Thoracic aorta (tissue), 2 donors: ENCODE results near the gene KCND3. TPM values are rescaled to one million over a fixed set of nuclear protein-coding genes. Genes with fewer than 3 reads are reported as not detected.

Source experiments
- ATAC-seq: fragments of 150-250 bp; one replicate; pipeline ENCODE4 v1.8.0; 2017; ENCODE audit warnings: low read depth; ENCODE audit not compliant: insufficient number of reproducible peaks, low FRiP score
- DNase-seq: peaks from one replicate; pipeline ENCODE4 v3.0.0-alpha.2; 2020; ENCODE audit warnings: low spot score
- H3K27ac ChIP-seq, 2 donors: fragments of 200-600 bp; sonication (generic); 1 replicate in 1 of 2; 2 replicates in 1 of 2; pipeline ENCODE4 v1.5.1; 2016; ENCODE audit warnings: mild to moderate bottlenecking in 2 of 2, moderate library complexity in 2 of 2
- H3K27me3 ChIP-seq: fragments of 200-600 bp; sonication (generic); replicated peaks from 2 replicates; pipeline ENCODE4 v1.6.0; 2016; ENCODE audit warnings: mild to moderate bottlenecking; ENCODE audit not compliant: insufficient read depth
- H3K36me3 ChIP-seq: fragments of 200-600 bp; sonication (generic); one replicate; pipeline ENCODE4 v1.5.1; 2016
- H3K4me1 ChIP-seq, 2 donors: fragments of 200-600 bp; sonication (generic); 1 replicate in 1 of 2; 2 replicates in 1 of 2; pipeline versions ENCODE4 v1.5.1 to v1.6.0; 2016; ENCODE audit warnings: low read depth in 2 of 2, mild to moderate bottlenecking in 1 of 2; ENCODE audit not compliant: control insufficient read depth in 1 of 2
- H3K4me3 ChIP-seq: fragments of 200-600 bp; sonication (generic); 2 replicates; pipeline ENCODE4 v1.5.1; 2016; ENCODE audit warnings: mild to moderate bottlenecking
- H3K9me3 ChIP-seq: fragments of 200-600 bp; sonication (generic); 2 replicates; pipeline ENCODE4 v1.5.1; 2016
- CTCF ChIP-seq: fragments of 200-600 bp; sonication (generic); IDR thresholded peaks from one replicate; pipeline ENCODE4 v1.5.1; 2019; ENCODE audit warnings: antibody characterized with exemption
- total RNA-seq, 2 donors: library from RNA; depleted of rRNA; stranded (reverse); fragments of >200 nt; gene quantifications; one replicate each; pipeline versions ENCODE4 v1.1.0 to v1.2.3, GENCODE V29; 2016

Gene KCND3
- total RNA-seq, 2 donors from 2014 or later, result 12.3 to 16.6 TPM

GRCh38 chr1:111852261-111852721, 137.2 kb downstream of the KCND3 start:
- DNase-seq, result no peak

GRCh38 chr1:111851552-111851951, 137.9 kb downstream of the KCND3 start:
- ATAC-seq (no peak), DNase-seq (no peak)
- Histone ChIP-seq H3K4me3 (no peak overlapping the region), H3K36me3 (no peaks in the 10 kb centered on the region), H3K4me1 (no peaks in the 10 kb centered on the region), H3K27me3 (no peaks in the 10 kb centered on the region), H3K27ac (no peak overlapping the region), H3K9me3 (no peaks in the 10 kb centered on the region)
- no peak for TF ChIP-seq CTCF

More at GRCh38 chr1:111852261-111852721, 137.2 kb downstream of the KCND3 start:
- H3K4me3 ChIP-seq, result no peak overlapping the region
- no peak overlapping the region for H3K27ac ChIP-seq
- no peak for TF ChIP-seq CTCF
- no peaks in the 10 kb centered on the region for H3K27me3 ChIP-seq
- ATAC-seq, result no peak
- no peaks in the 10 kb centered on the region for H3K36me3 ChIP-seq
- no peaks in the 10 kb centered on the region for H3K9me3 ChIP-seq
- no peaks in the 10 kb centered on the region for H3K4me1 ChIP-seq

- Histone ChIP-seq H3K4me1 (no peaks in the 10 kb centered on the region), H3K4me3 (no peak overlapping the region), H3K36me3 (no peaks in the 10 kb centered on the region), H3K27ac (no peak overlapping the region), H3K27me3 (no peaks in the 10 kb centered on the region), H3K9me3 (no peaks in the 10 kb centered on the region)
- no peak for TF ChIP-seq CTCF
- ATAC-seq (no peak), DNase-seq (no peak)
Measured at GRCh38 chr1:111850109-111850508, 139.4 kb downstream of the KCND3 start.

- H3K27me3 ChIP-seq, result no peaks in the 10 kb centered on the region
- no peak for TF ChIP-seq CTCF
- H3K4me1 ChIP-seq, result no peaks in the 10 kb centered on the region
- no peak overlapping the region for H3K4me3 ChIP-seq
- DNase-seq (no peak), ATAC-seq (no peak)
- no peaks in the 10 kb centered on the region for H3K36me3 ChIP-seq
- no peak overlapping the region for H3K27ac ChIP-seq
- H3K9me3 ChIP-seq, result no peaks in the 10 kb centered on the region
Measured at GRCh38 chr1:111848852-111849545, 140.5 kb downstream of the KCND3 start.

- H3K4me1 ChIP-seq, result no peaks in the 10 kb centered on the region
- ATAC-seq, result no peak
Measured at GRCh38 chr1:111847466-111847865, 142.0 kb downstream of the KCND3 start.

More at GRCh38 chr1:111847466-111847865, 142.0 kb downstream of the KCND3 start:
- no peak for DNase-seq
- no peak overlapping the region for H3K4me3 ChIP-seq
- no peaks in the 10 kb centered on the region for H3K9me3 ChIP-seq
- H3K27ac ChIP-seq, result no peak overlapping the region
- no peaks in the 10 kb centered on the region for H3K36me3 ChIP-seq
- no peaks in the 10 kb centered on the region for H3K27me3 ChIP-seq
- TF ChIP-seq CTCF, result no peak
